Adrenal gland (tissue), 12 donors: ENCODE measurements around the gene CD74. TPM values are rescaled to one million over a fixed set of nuclear protein-coding genes. Genes with fewer than 3 reads are reported as not detected.

Experiments
- DNase-seq, 7 donors: peaks; one replicate each; pipeline ENCODE4 v3.0.0-alpha.2; 2019 to 2020
- H3K27ac ChIP-seq, 5 donors: fragments of 200-600 bp; sonication (generic) in 4 of 5; 1 replicate in 3 of 5; 2 replicates in 2 of 5; pipeline versions ENCODE4 v1.5.1 to v1.8.0; 2016 to 2020; ENCODE audit warnings: mild to moderate bottlenecking in 1 of 5
- H3K27me3 ChIP-seq: fragments of 200-600 bp; 2 replicates; pipeline ENCODE4 v1.8.0; 2021
- H3K36me3 ChIP-seq, 2 donors: fragments of 200-600 bp; replicated peaks in 1 of 2; 1 replicate in 1 of 2; 2 replicates in 1 of 2; pipeline versions ENCODE4 v1.5.1 to v1.8.0; 2018 to 2022
- H3K4me1 ChIP-seq, 2 donors: fragments of 200-600 bp; replicated peaks in 1 of 2; 1 replicate in 1 of 2; 2 replicates in 1 of 2; pipeline versions ENCODE4 v1.5.1 to v1.8.0; 2018 to 2021
- H3K4me3 ChIP-seq, 4 donors: fragments of 200-600 bp; sonication (generic) in 3 of 4; one replicate each; pipeline ENCODE4 v1.5.1; 2016 to 2018
- H3K9me3 ChIP-seq, 3 donors: fragments of 200-600 bp; sonication (generic) in 1 of 3; replicated peaks in 1 of 3; 1 replicate in 2 of 3; 2 replicates in 1 of 3; pipeline versions ENCODE4 v1.5.1 to v1.8.0; 2016 to 2021
- POLR2A ChIP-seq, 2 donors: fragments of 450-650 bp; IDR thresholded peaks; one replicate each; pipeline ENCODE4 v1.6.1; 2017; ENCODE audit warnings: antibody characterized with exemption in 2 of 2, mild to moderate bottlenecking in 2 of 2, moderate library complexity in 1 of 2
- WGBS, 4 donors: extraction: QIAGEN DNeasy Blood & Tissue Kit in 2 of 4; methylation state at CpG; one replicate each; pipeline versions ENCODE4 v1.1.5 to v1.1.7; 2013 to 2017; 5-methylcytosine and 5-hydroxymethylcytosine counted together
- intact Hi-C, 2 donors: fragments of 100-400 bp; cut with DNase I; formaldehyde crosslinking; loops; one replicate each; pipeline versions ENCODE4 v1.14.1 to v1.15.0; 2022 to 2023
- polyA plus RNA-seq, 3 donors: library from polyadenylated mRNA; stranded (reverse); fragments of 200-250 nt in 2 of 3; fragments of 350-450 nt in 1 of 3; fragmentation: Illumina TruSeq in 1 of 3; extraction: RNeasy Lipid Tissue Mini Kit (QIAGEN cat#74804) in 1 of 3; gene quantifications; one replicate each; pipeline ENCODE4 v1.2.3, GENCODE V29; 2013 to 2014
- total RNA-seq, 9 donors: library from RNA; depleted of rRNA in 4 of 9; stranded (reverse); fragments of >200 nt in 4 of 9; fragments of 120-200 nt in 1 of 9; fragmentation: NEBNext Ultra II Directional in 1 of 9; extraction: Animal tissue kit (Norgen Biotek cat#: 25700) in 1 of 9; gene quantifications; one replicate each; pipeline versions ENCODE4 v1.1.0 to v1.2.4, GENCODE V29; 2013 to 2023
- TF ChIP-seq, protein P1 (sequence below), 6 experiments: fragments of 450-650 bp in 4 of 6; fragments of 200-600 bp in 2 of 6; sonication (generic) in 1 of 6; IDR thresholded peaks; 1 replicate in 5 of 6; 2 replicates in 1 of 6; pipeline versions ENCODE4 v1.5.1 to v1.8.0; 2016 to 2021; ENCODE audit warnings: antibody characterized with exemption in 6 of 6, mild to moderate bottlenecking in 2 of 6, moderate library complexity in 1 of 6
- donor health status: healthy with polysubstance abuse.
- donor health status: Bipolar disorder and iron deficiency.
- donor health status: DM: yes; HTN: yes; CAD: no.
- donor health status: DM: no; HTN: no; CAD: no.
- donor health status: DM: no; HTN: no; CAD: no.
- donor health status: DM: yes; HTN: yes; CAD: no.

The CD74 gene
- total and polyA plus RNA-seq, 12 donors: 71.4 to 3,185 (median 1,084) TPM

DNA sequence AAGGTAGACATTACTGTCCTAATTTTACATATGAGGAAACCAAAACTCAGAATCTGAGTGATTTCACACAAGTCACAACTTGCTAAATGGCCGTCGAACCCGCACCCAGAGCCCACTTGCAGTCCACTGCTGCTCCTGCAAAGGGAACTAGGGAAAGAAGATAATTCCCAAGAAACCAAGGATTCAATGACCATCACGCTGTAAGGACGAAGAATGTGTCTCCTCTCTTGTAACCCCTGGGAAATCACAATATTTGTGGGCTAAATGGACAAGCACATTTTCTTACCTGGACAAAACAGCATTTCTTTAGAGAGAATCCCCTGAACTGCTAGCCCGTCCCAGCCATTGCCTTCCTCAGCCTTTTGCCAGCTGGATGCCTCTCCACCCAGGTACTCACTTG is 34.5 kb upstream of the CD74 start:
- 82 to 86% (median 85%) methylated on average over 6 of the region's 6 CpGs for WGBS, 4 donors
- H3K36me3 ChIP-seq: peaks cover 0 to 53% of the 10 kb centered on the region in 2 donors
- H3K27me3 ChIP-seq: no peaks in the 10 kb centered on the region
- peaks cover 10 to 16% of the 10 kb centered on the region in 2 donors for H3K4me1 ChIP-seq
- intact Hi-C loops: no loop called here
- H3K27ac ChIP-seq: no peak overlapping the region
- H3K9me3 ChIP-seq: no peaks in the 10 kb centered on the region
- TF ChIP-seq POLR2A (IDR thresholded peaks at IDR 0.05): no peak
- TF ChIP-seq, protein P1, sequence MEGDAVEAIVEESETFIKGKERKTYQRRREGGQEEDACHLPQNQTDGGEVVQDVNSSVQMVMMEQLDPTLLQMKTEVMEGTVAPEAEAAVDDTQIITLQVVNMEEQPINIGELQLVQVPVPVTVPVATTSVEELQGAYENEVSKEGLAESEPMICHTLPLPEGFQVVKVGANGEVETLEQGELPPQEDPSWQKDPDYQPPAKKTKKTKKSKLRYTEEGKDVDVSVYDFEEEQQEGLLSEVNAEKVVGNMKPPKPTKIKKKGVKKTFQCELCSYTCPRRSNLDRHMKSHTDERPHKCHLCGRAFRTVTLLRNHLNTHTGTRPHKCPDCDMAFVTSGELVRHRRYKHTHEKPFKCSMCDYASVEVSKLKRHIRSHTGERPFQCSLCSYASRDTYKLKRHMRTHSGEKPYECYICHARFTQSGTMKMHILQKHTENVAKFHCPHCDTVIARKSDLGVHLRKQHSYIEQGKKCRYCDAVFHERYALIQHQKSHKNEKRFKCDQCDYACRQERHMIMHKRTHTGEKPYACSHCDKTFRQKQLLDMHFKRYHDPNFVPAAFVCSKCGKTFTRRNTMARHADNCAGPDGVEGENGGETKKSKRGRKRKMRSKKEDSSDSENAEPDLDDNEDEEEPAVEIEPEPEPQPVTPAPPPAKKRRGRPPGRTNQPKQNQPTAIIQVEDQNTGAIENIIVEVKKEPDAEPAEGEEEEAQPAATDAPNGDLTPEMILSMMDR (IDR thresholded peaks at IDR 0.05): no peak
- no peak for DNase-seq
- no peak overlapping the region for H3K4me3 ChIP-seq

DNA sequence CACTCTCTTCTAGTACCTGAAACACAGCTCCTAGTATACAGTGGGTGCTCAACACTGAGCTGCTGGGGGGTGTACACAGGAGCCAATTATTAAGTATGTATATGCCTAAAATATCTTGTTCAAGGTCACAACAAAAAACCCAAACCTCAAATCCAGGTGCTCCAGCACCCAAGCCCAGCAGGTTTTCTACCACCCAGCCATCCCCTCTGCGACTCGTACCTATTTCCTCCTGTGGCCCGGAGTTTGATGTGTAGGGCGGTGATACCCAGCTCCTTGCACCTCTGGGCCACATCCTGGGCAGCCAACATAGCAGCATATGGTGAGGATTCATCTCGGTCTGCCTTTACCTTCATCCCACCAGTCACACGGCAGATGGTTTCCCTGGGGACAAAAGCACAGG is 33.9 kb upstream of the CD74 start:
- H3K4me1 ChIP-seq: peaks cover 10 to 16% of the 10 kb centered on the region in 2 donors
- H3K4me3 ChIP-seq: no peak overlapping the region
- peaks cover 0 to 58% of the 10 kb centered on the region in 2 donors for H3K36me3 ChIP-seq
- no peak for TF ChIP-seq POLR2A (IDR thresholded peaks at IDR 0.05)
- TF ChIP-seq, protein P1 (IDR thresholded peaks at IDR 0.05): no peak
- no peaks in the 10 kb centered on the region for H3K27me3 ChIP-seq
- no peak for DNase-seq
- intact Hi-C loops: no loop called here
- WGBS, 4 donors: 81 to 90% (median 84%) methylated on average over 6 of the region's 6 CpGs
- no peak overlapping the region for H3K27ac ChIP-seq
- H3K9me3 ChIP-seq: no peaks in the 10 kb centered on the region

DNA sequence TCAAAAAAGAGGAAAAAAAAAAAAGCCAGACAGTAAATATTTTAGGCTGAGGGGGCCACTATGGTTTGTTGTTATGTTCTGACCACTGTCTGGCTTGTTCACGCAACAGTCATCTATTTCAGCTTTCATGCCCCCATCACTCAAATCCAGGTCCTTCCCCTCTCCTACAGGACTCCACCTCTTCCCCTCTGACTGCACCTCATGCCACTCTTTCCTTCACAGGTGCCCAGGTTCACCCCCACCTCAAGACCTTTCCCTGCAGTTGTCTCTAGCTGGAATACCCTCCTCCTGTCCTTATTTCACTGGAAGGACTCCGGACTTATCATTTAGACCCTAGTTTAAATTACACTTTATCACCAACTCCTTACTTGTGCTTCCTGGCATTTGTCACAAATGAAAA is 33.4 kb upstream of the CD74 start:
- H3K27me3 ChIP-seq: no peaks in the 10 kb centered on the region
- WGBS, 4 donors: 78 to 94% (median 88%) methylated on average over 2 of the region's 2 CpGs
- TF ChIP-seq POLR2A (IDR thresholded peaks at IDR 0.05): no peak
- TF ChIP-seq, protein P1 (IDR thresholded peaks at IDR 0.05): no peak
- H3K36me3 ChIP-seq: peaks cover 0 to 58% of the 10 kb centered on the region in 2 donors
- intact Hi-C loops: no loop called here
- no peaks in the 10 kb centered on the region for H3K9me3 ChIP-seq
- no peak overlapping the region for H3K4me3 ChIP-seq
- peaks cover 10 to 16% of the 10 kb centered on the region in 2 donors for H3K4me1 ChIP-seq
- no peak for DNase-seq
- no peak overlapping the region for H3K27ac ChIP-seq

DNA sequence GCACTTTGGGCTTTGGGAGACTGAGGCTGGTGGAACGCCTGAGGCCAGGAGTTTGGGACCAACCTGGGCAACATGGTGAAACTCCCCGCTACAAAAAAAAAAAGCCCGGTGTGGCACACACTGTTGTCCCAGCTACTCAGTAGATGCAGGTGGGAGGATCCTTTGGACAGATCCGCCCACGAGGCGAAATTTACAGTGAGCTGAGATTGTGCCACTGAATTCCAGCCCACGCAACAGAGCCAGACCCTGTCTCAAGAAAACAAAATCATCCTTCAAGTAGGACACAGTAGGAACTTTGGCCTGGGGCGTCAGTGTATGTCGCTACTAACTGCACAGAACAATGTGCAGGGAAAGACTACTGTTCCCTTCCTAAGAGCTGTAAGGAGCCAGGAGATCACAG is 32.1 kb upstream of the CD74 start:
- H3K9me3 ChIP-seq: no peaks in the 10 kb centered on the region
- H3K4me1 ChIP-seq: peaks cover 10 to 16% of the 10 kb centered on the region in 2 donors
- H3K4me3 ChIP-seq: no peak overlapping the region
- no peak overlapping the region for H3K27ac ChIP-seq
- WGBS, 4 donors: 82 to 91% (median 88%) methylated on average over 7 to 9 of the region's 9 CpGs
- H3K36me3 ChIP-seq: peaks cover 0 to 58% of the 10 kb centered on the region in 2 donors
- TF ChIP-seq, protein P1 (IDR thresholded peaks at IDR 0.05): no peak
- no peak for TF ChIP-seq POLR2A (IDR thresholded peaks at IDR 0.05)
- intact Hi-C loops: no loop called here
- no peaks in the 10 kb centered on the region for H3K27me3 ChIP-seq
- no peak for DNase-seq
